ENCODE measurements around the gene FAIM2.

DNA sequence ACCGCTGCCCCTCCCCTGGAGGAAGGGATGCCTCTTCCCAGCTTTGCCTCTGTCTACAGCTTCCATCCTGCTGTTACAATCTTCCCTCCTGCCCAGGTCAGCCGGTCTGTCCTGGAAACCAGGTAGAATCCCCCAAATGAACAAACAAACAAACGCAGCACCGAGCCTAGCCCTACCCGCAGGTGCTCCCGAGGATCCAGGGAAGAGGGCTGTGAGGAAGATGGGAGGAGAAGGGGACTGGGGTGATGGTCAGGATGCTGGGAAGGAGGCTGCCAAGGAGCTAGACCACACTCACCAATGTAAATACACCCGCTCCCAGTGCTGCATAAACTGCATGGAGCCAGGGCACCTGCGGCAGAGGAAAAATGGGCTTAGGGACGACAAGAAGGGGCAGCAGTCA, 16.6 kb downstream of the FAIM2 start:
- TF ChIP-seq, protein P1, sequence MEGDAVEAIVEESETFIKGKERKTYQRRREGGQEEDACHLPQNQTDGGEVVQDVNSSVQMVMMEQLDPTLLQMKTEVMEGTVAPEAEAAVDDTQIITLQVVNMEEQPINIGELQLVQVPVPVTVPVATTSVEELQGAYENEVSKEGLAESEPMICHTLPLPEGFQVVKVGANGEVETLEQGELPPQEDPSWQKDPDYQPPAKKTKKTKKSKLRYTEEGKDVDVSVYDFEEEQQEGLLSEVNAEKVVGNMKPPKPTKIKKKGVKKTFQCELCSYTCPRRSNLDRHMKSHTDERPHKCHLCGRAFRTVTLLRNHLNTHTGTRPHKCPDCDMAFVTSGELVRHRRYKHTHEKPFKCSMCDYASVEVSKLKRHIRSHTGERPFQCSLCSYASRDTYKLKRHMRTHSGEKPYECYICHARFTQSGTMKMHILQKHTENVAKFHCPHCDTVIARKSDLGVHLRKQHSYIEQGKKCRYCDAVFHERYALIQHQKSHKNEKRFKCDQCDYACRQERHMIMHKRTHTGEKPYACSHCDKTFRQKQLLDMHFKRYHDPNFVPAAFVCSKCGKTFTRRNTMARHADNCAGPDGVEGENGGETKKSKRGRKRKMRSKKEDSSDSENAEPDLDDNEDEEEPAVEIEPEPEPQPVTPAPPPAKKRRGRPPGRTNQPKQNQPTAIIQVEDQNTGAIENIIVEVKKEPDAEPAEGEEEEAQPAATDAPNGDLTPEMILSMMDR (IDR thresholded peaks at IDR 0.05 in 4 of 5, conservative IDR thresholded peaks at IDR 0.05 in 1 of 5), result no peak
- TF ChIP-seq POLR2A (IDR thresholded peaks at IDR 0.05), result no peak
